Spleen (tissue), 11 donors: ENCODE results near the gene PAQR8. TPM values are rescaled to one million over a fixed set of nuclear protein-coding genes. Genes with fewer than 3 reads are reported as not detected.

Experiments
- DNase-seq: peaks from one replicate; pipeline ENCODE4 v3.0.0-alpha.2; 2020
- H3K27ac ChIP-seq, 8 donors: fragments of 200-600 bp; sonication (generic) in 7 of 8; 1 replicate in 4 of 8; 2 replicates in 4 of 8; pipeline versions ENCODE4 v1.5.0 to v1.8.0; 2016 to 2021; ENCODE audit warnings: inconsistent platforms in 4 of 8, mild to moderate bottlenecking in 4 of 8, moderate library complexity in 1 of 8
- H3K27me3 ChIP-seq, 7 donors: fragments of 200-600 bp; sonication (generic) in 6 of 7; replicated peaks in 1 of 7; 1 replicate in 4 of 7; 2 replicates in 3 of 7; pipeline versions ENCODE4 v1.5.0 to v1.8.0; 2016 to 2021; ENCODE audit warnings: inconsistent platforms in 3 of 7, mild to moderate bottlenecking in 1 of 7
- H3K36me3 ChIP-seq, 6 donors: fragments of 200-600 bp; sonication (generic) in 5 of 6; 1 replicate in 4 of 6; 2 replicates in 2 of 6; pipeline versions ENCODE4 v1.5.0 to v1.8.0; 2016 to 2021; ENCODE audit warnings: inconsistent platforms in 2 of 6
- H3K4me1 ChIP-seq, 6 donors: fragments of 200-600 bp; sonication (generic) in 5 of 6; 1 replicate in 3 of 6; 2 replicates in 3 of 6; pipeline versions ENCODE4 v1.5.0 to v1.8.0; 2016 to 2021; ENCODE audit warnings: inconsistent platforms in 3 of 6
- H3K4me3 ChIP-seq, 8 donors: fragments of 200-600 bp; sonication (generic) in 7 of 8; 1 replicate in 4 of 8; 2 replicates in 4 of 8; pipeline versions ENCODE4 v1.5.0 to v1.8.0; 2016 to 2021; ENCODE audit warnings: inconsistent platforms in 4 of 8, mild to moderate bottlenecking in 4 of 8, moderate library complexity in 2 of 8
- H3K9me3 ChIP-seq, 8 donors: fragments of 200-600 bp; sonication (generic) in 7 of 8; 1 replicate in 4 of 8; 2 replicates in 4 of 8; pipeline versions ENCODE4 v1.5.0 to v1.8.0; 2016 to 2021; ENCODE audit warnings: inconsistent platforms in 4 of 8
- POLR2A ChIP-seq, 3 donors: fragments of 450-650 bp; IDR thresholded peaks; one replicate each; pipeline ENCODE4 v1.5.1; 2017; ENCODE audit warnings: antibody characterized with exemption in 3 of 3, mild to moderate bottlenecking in 1 of 3
- POLR2AphosphoS5 ChIP-seq, 3 donors: sonication (generic); formaldehyde crosslinking; IDR thresholded peaks; one replicate each; pipeline ENCODE4 v1.5.1; 2017; ENCODE audit warnings: antibody characterized with exemption in 3 of 3
- WGBS, 5 donors: extraction: QIAGEN DNeasy Blood & Tissue Kit in 3 of 5; methylation state at CpG; one replicate each; pipeline versions ENCODE4 v1.1.5 to v1.1.7; 2013 to 2018; 5-methylcytosine and 5-hydroxymethylcytosine counted together
- intact Hi-C: fragments of 100-400 bp; cut with DNase I; formaldehyde crosslinking; loops from one replicate; pipeline ENCODE4 v1.15.0; 2023; ENCODE audit warnings: low total_unique reads
- polyA plus RNA-seq, 3 donors: library from polyadenylated mRNA; stranded (reverse); fragments of 200-250 nt; gene quantifications; one replicate each; pipeline ENCODE4 v1.2.1, GENCODE V29; 2013
- total RNA-seq, 7 donors: library from RNA; depleted of rRNA in 3 of 7; stranded (reverse); fragments of >200 nt in 3 of 7; fragmentation: NEBNext Ultra II Directional in 4 of 7; extraction: Animal tissue kit (Norgen Biotek cat#: 25700) in 4 of 7; gene quantifications; one replicate each; pipeline versions ENCODE4 v1.1.0 to v1.2.1, GENCODE V29; 2016 to 2021
- TF ChIP-seq, protein P1 (sequence below), 11 experiments: fragments of 200-600 bp in 7 of 11; fragments of 450-650 bp in 4 of 11; sonication (generic) in 4 of 11; IDR thresholded peaks in 8 of 11; conservative IDR thresholded peaks in 3 of 11; 1 replicate in 7 of 11; 2 replicates in 4 of 11; pipeline versions ENCODE4 v1.4.0 to v1.8.0; 2016 to 2021; ENCODE audit warnings: antibody characterized with exemption in 11 of 11, inconsistent platforms in 4 of 11, mild to moderate bottlenecking in 1 of 11
- donor health status: healthy with polysubstance abuse.
- donor health status: DM: no; HTN: no; CAD: no; lungs with moderate emphysema.
- donor health status: DM: no; HTN: no; CAD: no.
- donor health status: Bipolar disorder and iron deficiency.
- donor health status: healthy.
- donor health status: DM: no; HTN: no; CAD: no.
- donor health status: DM: yes; HTN: yes; CAD: no.

PAQR8 gene
- total and polyA plus RNA-seq, 10 donors, result 3.5 to 13.3 (median 9.7) TPM

- Histone ChIP-seq H3K4me3 (no peak overlapping the region), H3K27me3 (no peaks in the 10 kb centered on the region), H3K36me3 (no peaks in the 10 kb centered on the region), H3K9me3 (no peaks in the 10 kb centered on the region), H3K27ac (no peak overlapping the region), H3K4me1 (peaks cover 0 to 40% (median 13%) of the 10 kb centered on the region in 6 donors)
- intact Hi-C loops, result no loop called here
- TF ChIP-seq POLR2AphosphoS5 (IDR thresholded peaks at IDR 0.05) (no peak), POLR2A (IDR thresholded peaks at IDR 0.05) (no peak)
- TF ChIP-seq, protein P1, sequence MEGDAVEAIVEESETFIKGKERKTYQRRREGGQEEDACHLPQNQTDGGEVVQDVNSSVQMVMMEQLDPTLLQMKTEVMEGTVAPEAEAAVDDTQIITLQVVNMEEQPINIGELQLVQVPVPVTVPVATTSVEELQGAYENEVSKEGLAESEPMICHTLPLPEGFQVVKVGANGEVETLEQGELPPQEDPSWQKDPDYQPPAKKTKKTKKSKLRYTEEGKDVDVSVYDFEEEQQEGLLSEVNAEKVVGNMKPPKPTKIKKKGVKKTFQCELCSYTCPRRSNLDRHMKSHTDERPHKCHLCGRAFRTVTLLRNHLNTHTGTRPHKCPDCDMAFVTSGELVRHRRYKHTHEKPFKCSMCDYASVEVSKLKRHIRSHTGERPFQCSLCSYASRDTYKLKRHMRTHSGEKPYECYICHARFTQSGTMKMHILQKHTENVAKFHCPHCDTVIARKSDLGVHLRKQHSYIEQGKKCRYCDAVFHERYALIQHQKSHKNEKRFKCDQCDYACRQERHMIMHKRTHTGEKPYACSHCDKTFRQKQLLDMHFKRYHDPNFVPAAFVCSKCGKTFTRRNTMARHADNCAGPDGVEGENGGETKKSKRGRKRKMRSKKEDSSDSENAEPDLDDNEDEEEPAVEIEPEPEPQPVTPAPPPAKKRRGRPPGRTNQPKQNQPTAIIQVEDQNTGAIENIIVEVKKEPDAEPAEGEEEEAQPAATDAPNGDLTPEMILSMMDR (IDR thresholded peaks at IDR 0.05 in 8 of 11, conservative IDR thresholded peaks at IDR 0.05 in 3 of 11), result no peak
- WGBS, 5 donors, result 64 to 80% (median 76%) methylated on average over 5 of the region's 5 CpGs
- no peak for DNase-seq
Measured at GRCh38 chr6:52337633-52338290, 24.2 kb upstream of the PAQR8 start.

DNA sequence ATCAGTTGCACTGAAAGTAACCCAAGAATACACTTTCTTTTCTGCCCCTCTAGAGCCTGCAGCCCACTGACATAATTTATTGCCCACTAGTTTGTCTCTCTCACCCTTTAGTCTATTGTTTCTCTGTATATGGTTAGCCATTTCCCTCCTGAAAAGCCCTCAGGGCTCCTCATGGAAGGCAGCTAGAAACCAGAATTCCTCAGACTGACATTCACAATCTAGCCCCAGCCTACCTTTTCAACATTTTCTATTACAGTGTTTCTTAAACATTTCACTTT lies 21.4 kb upstream of the PAQR8 start:
- Histone ChIP-seq H3K27me3 (no peaks in the 10 kb centered on the region), H3K27ac (no peak overlapping the region), H3K4me1 (peaks cover 0 to 15% (median 0%) of the 10 kb centered on the region in 6 donors), H3K4me3 (no peak overlapping the region), H3K9me3 (no peaks in the 10 kb centered on the region), H3K36me3 (no peaks in the 10 kb centered on the region)
- TF ChIP-seq POLR2AphosphoS5 (IDR thresholded peaks at IDR 0.05) (no peak), POLR2A (IDR thresholded peaks at IDR 0.05) (no peak)
- TF ChIP-seq, protein P1 (IDR thresholded peaks at IDR 0.05 in 8 of 11, conservative IDR thresholded peaks at IDR 0.05 in 3 of 11), result no peak
- intact Hi-C loops, result no loop called here
- DNase-seq, result no peak

GRCh38 chr6:52341561-52342260 lies 20.2 kb upstream of the PAQR8 start:
- H3K9me3 ChIP-seq, result no peaks in the 10 kb centered on the region
- intact Hi-C loops, result no loop called here
- H3K27me3 ChIP-seq, result no peaks in the 10 kb centered on the region
- no peak for TF ChIP-seq POLR2AphosphoS5 (IDR thresholded peaks at IDR 0.05)
- TF ChIP-seq, protein P1 (IDR thresholded peaks at IDR 0.05 in 8 of 11, conservative IDR thresholded peaks at IDR 0.05 in 3 of 11), result no peak
- TF ChIP-seq POLR2A (IDR thresholded peaks at IDR 0.05), result no peak
- H3K4me1 ChIP-seq, result peaks cover 0 to 10% (median 0%) of the 10 kb centered on the region in 6 donors
- H3K36me3 ChIP-seq, result no peaks in the 10 kb centered on the region
- no peak overlapping the region for H3K4me3 ChIP-seq
- 29 to 61% (median 35%) methylated on average over 2 of the region's 2 CpGs for WGBS, 5 donors
- DNase-seq, result no peak
- peak overlapping the region in 2 of 8 donors; percentile 19 to 42 for H3K27ac ChIP-seq

DNA sequence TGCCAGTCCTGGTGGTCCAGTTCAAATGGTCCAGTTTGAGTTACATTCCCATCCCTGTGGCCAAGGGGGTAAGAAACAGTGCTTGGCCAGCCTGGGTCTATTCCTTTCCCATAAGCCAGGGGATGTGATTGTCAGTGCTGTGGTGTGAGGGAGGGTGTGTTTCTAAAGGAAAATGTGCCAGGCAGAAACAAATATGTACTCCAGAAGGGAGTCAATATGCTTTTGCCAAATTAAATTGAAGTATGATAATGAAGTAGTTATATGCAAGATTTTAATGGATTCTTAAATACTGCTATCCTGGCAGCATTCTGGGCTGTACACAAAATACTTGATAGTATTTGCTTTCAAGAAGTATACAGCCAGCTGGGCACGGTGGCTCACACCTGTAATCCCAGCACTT lies 16.6 kb upstream of the PAQR8 start:
- no peaks in the 10 kb centered on the region for H3K9me3 ChIP-seq
- H3K4me3 ChIP-seq, result no peak overlapping the region
- no peak for DNase-seq
- intact Hi-C loops, result no loop called here
- 92 to 95% (median 94%) methylated on average over 1 of the region's 1 CpG for WGBS, 5 donors
- peaks cover 0 to 13% (median 0%) of the 10 kb centered on the region in 6 donors for H3K4me1 ChIP-seq
- H3K27me3 ChIP-seq, result no peaks in the 10 kb centered on the region
- H3K27ac ChIP-seq, result no peak overlapping the region
- TF ChIP-seq POLR2AphosphoS5 (IDR thresholded peaks at IDR 0.05), result no peak
- TF ChIP-seq, protein P1 (IDR thresholded peaks at IDR 0.05 in 8 of 11, conservative IDR thresholded peaks at IDR 0.05 in 3 of 11), result no peak
- TF ChIP-seq POLR2A (IDR thresholded peaks at IDR 0.05), result no peak
- no peaks in the 10 kb centered on the region for H3K36me3 ChIP-seq
